OCI-LY3 (cell line): Measurements from ENCODE around the gene NUTM2G.
"Not testable (repeated sequence)": the region's sequence is repeated elsewhere in the genome, so short reads cannot be mapped to it uniquely, and the experiment has no call there.

Experiments used
- H2AFZ ChIP-seq: fragments of 200-600, 300-600 bp; shearing (Covaris generic); 2 replicates; pipeline ENCODE4 v1.6.0; 2014; ENCODE audit warnings: antibody characterized with exemption, low read depth, low read length
- H3K27ac ChIP-seq: fragments of 200-600, 300-600 bp; sonication (generic); 2 replicates; pipeline ENCODE4 v1.5.1; 2014; ENCODE audit warnings: mild to moderate bottlenecking, low read length, moderate library complexity, mixed read lengths
- H3K27me3 ChIP-seq: fragments of 200-600, 300-600 bp; sonication (generic); 2 replicates; pipeline ENCODE4 v1.6.1; 2014; ENCODE audit warnings: low read depth, low read length, mixed read lengths
- H3K36me3 ChIP-seq: fragments of 200-600, 300-600 bp; sonication (generic); replicated peaks from 2 replicates; pipeline ENCODE3; 2014; ENCODE audit warnings: low read depth, low read length, mixed read lengths
- H3K4me1 ChIP-seq: fragments of 300-600, 200-600 bp; sonication (generic); 2 replicates; pipeline ENCODE4 v1.6.1; 2014; ENCODE audit warnings: low read length, mixed read lengths
- H3K4me2 ChIP-seq: fragments of 200-600, 300-600 bp; sonication (generic); 2 replicates; pipeline ENCODE4 v1.6.1; 2014; ENCODE audit warnings: low read length, mixed read lengths
- H3K4me3 ChIP-seq: fragments of 300-600, 200-600 bp; sonication (generic); 2 replicates; pipeline ENCODE4 v1.5.1; 2014; ENCODE audit warnings: antibody characterized with exemption, mild to moderate bottlenecking, low read length, moderate library complexity
- H3K79me2 ChIP-seq: fragments of 300-600, 200-600 bp; shearing (Covaris generic); 2 replicates; pipeline ENCODE4 v1.6.1; 2014; ENCODE audit warnings: mild to moderate bottlenecking, low read length, mixed read lengths
- H3K9ac ChIP-seq: fragments of 300-600, 200-600 bp; shearing (Covaris generic); 2 replicates; pipeline ENCODE4 v1.6.0; 2014; ENCODE audit warnings: mild to moderate bottlenecking, low read length, moderate library complexity
- H3K9me3 ChIP-seq: fragments of 200-600, 300-600 bp; shearing (Covaris generic); 2 replicates; pipeline ENCODE4 v1.6.1; 2014; ENCODE audit warnings: low read length, mixed read lengths; ENCODE audit not compliant: insufficient read depth
- H4K20me1 ChIP-seq: fragments of 200-600, 300-600 bp; sonication (generic); 2 replicates; pipeline ENCODE4 v1.6.1; 2016; ENCODE audit warnings: low read length, mixed read lengths; ENCODE audit not compliant: insufficient read depth

The NUTM2G gene

DNA sequence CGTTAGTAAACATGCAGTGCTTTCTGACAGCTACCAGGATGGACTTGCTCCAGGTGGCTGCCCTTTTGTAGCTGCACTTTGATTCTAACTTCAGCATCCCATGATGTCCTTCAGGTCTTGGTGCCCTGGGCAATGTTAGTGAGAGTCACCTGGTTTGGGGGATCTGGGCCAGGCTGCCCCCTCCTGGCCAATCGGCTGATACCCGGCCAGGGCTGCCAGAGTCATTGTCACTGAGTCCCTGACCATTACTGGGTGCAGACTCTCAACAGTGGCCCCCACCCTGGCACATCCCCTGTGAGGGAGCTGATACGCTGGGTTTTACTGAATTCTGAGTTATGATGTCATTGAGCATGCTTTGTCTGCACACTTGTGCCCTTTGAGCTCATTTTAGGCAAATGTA, 13.5 kb downstream of the NUTM2G start:
- not testable (repeated sequence) for H3K36me3 ChIP-seq, H3K4me1 ChIP-seq, H4K20me1 ChIP-seq, H3K4me2 ChIP-seq, H2AFZ ChIP-seq, H3K27me3 ChIP-seq, H3K9ac ChIP-seq, H3K27ac ChIP-seq, H3K9me3 ChIP-seq, H3K4me3 ChIP-seq, H3K79me2 ChIP-seq

DNA sequence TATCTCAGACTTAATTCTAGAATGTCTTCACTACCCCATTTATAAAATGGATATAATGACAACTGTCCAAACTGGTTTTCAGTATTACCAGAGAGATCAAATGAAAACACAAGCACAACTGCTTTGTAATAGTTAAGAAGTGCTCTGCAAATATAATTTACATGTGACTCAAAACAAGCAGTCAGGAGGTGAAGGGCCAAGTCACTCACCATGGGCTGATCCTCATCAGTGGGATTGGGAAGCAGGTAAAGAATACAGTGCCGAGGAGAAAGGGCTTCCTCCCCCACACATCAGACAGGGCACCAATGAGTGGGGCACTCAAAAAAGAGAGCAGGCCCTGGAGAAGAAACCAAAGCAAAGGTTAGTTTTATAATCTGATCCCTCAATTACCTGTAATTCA, 20.7 kb downstream of the NUTM2G start:
- H3K9me3 ChIP-seq, H3K27ac ChIP-seq, H3K4me1 ChIP-seq, H3K79me2 ChIP-seq, H3K9ac ChIP-seq, H3K27me3 ChIP-seq, H3K36me3 ChIP-seq, H3K4me3 ChIP-seq, H2AFZ ChIP-seq, H3K4me2 ChIP-seq, H4K20me1 ChIP-seq: not testable (repeated sequence)

- H3K36me3 ChIP-seq, H3K27ac ChIP-seq, H3K27me3 ChIP-seq, H3K4me1 ChIP-seq, H3K9me3 ChIP-seq, H3K4me2 ChIP-seq, H4K20me1 ChIP-seq, H2AFZ ChIP-seq, H3K4me3 ChIP-seq, H3K9ac ChIP-seq, H3K79me2 ChIP-seq: not testable (repeated sequence)
Observed at GRCh38 chr9:96950539-96950938, 21.9 kb downstream of the NUTM2G start.

- H3K36me3 ChIP-seq, H3K27ac ChIP-seq, H2AFZ ChIP-seq, H3K4me3 ChIP-seq, H3K27me3 ChIP-seq, H3K9me3 ChIP-seq, H3K9ac ChIP-seq, H4K20me1 ChIP-seq, H3K4me1 ChIP-seq, H3K4me2 ChIP-seq, H3K79me2 ChIP-seq: not testable (repeated sequence)
Observed at GRCh38 chr9:96967591-96967990, 38.9 kb downstream of the NUTM2G start.

- H3K36me3 ChIP-seq, H3K9me3 ChIP-seq, H3K4me1 ChIP-seq, H4K20me1 ChIP-seq, H2AFZ ChIP-seq, H3K27me3 ChIP-seq, H3K4me3 ChIP-seq, H3K4me2 ChIP-seq, H3K9ac ChIP-seq, H3K27ac ChIP-seq: not testable (repeated sequence)
- peaks cover 41% of the 10 kb centered on the region for H3K79me2 ChIP-seq
Observed at GRCh38 chr9:96972552-96972951, 43.9 kb downstream of the NUTM2G start.

- not testable (repeated sequence) for H2AFZ ChIP-seq, H3K4me1 ChIP-seq, H3K27me3 ChIP-seq, H3K36me3 ChIP-seq, H4K20me1 ChIP-seq, H3K9ac ChIP-seq, H3K27ac ChIP-seq, H3K9me3 ChIP-seq, H3K4me2 ChIP-seq, H3K4me3 ChIP-seq
- peaks cover 50% of the 10 kb centered on the region for H3K79me2 ChIP-seq
Observed at GRCh38 chr9:96974037-96974436, 45.4 kb downstream of the NUTM2G start.

DNA sequence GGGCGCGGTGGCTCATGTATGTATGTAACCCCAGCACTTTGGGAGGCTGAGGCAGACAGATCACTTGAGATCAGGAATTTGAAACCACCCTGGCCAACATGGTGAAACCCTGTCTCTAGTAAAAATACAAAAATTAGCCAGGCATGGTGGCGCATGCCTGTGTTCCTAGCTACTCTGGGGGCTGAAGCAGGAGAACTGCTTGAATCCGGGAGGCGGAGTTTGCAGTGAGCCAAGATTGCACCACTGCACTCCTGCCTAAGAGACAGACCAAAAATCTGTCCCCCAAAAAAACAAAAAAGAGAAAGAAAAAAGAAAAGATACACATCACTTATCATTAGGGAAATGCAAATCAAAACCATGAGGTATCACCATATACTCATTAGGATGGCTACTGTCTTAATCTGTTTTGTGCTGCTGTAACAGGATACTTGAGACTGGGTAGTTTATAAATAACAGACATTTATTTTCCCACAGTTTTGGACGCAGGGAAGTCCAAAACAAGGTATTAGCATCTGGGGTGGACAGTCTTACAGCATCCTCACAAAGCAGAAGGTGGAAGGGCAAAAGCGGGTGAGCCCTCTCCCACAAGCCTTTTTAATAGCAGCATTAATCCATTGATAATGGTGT, 55.0 kb downstream of the NUTM2G start:
- H3K27ac ChIP-seq, H3K4me1 ChIP-seq, H3K4me3 ChIP-seq, H2AFZ ChIP-seq, H3K4me2 ChIP-seq, H3K9me3 ChIP-seq, H3K9ac ChIP-seq, H3K36me3 ChIP-seq, H3K27me3 ChIP-seq: not testable (repeated sequence)
- Histone ChIP-seq H4K20me1 (peaks cover 22% of the 10 kb centered on the region; the same call in 1 of the 2 replicates), H3K79me2 (peaks cover 55% of the 10 kb centered on the region)

GRCh38 chr9:96984139-96984538, 55.5 kb downstream of the NUTM2G start:
- H3K4me1 ChIP-seq, H3K4me3 ChIP-seq, H3K9ac ChIP-seq, H3K27me3 ChIP-seq, H3K36me3 ChIP-seq, H2AFZ ChIP-seq, H3K27ac ChIP-seq, H3K9me3 ChIP-seq, H3K4me2 ChIP-seq: not testable (repeated sequence)
- Histone ChIP-seq H3K79me2 (peaks cover 56% of the 10 kb centered on the region), H4K20me1 (peaks cover 22% of the 10 kb centered on the region; the same call in 1 of the 2 replicates)

- H3K36me3 ChIP-seq: not testable (repeated sequence)
Observed at GRCh38 chr9:96984887-96985286, 56.2 kb downstream of the NUTM2G start.

More at GRCh38 chr9:96984887-96985286, 56.2 kb downstream of the NUTM2G start:
- not testable (repeated sequence) for H3K4me1 ChIP-seq, H3K27me3 ChIP-seq, H2AFZ ChIP-seq, H3K27ac ChIP-seq, H3K9me3 ChIP-seq, H3K4me2 ChIP-seq, H3K4me3 ChIP-seq, H3K9ac ChIP-seq
- Histone ChIP-seq H4K20me1 (peaks cover 20% of the 10 kb centered on the region), H3K79me2 (peaks cover 55% of the 10 kb centered on the region)
